HEK293 (cell line): ENCODE results near the gene GLIS1.

Source experiments
- CTCF ChIA-PET: fragments of 350-600 bp; formaldehyde crosslinking; extraction: SDS; loops from one replicate; lab custom pipeline; 2021; ENCODE audit warnings: antibody characterized with exemption; lab: Yijun Ruan, JAX
- POLR2A ChIA-PET: fragments of 300-600 bp; formaldehyde crosslinking; extraction: SDS; loops from one replicate; lab custom pipeline; 2020; ENCODE audit warnings: antibody characterized with exemption, inconsistent platforms; lab: Yijun Ruan, JAX
- H3K27ac ChIP-seq: fragments of 200-500 bp; sonication (Bioruptor generic); 2 replicates; pipeline ENCODE4 v1.5.1; 2014; ENCODE audit warnings: low read depth, low read length, control low read depth, inconsistent platforms; ENCODE audit errors: extremely low read depth
- H3K36me3 ChIP-seq, 2 experiments: fragments of 200-500 bp in 1 of 2; sonication (Bioruptor generic) in 1 of 2; 1 replicate in 1 of 2; 2 replicates in 1 of 2; pipeline ENCODE4 v1.5.1; 2014 to 2017; ENCODE audit warnings: inconsistent platforms in 2 of 2, low read length in 2 of 2; ENCODE audit not compliant: control insufficient read depth in 2 of 2, insufficient read depth in 1 of 2
- H3K4me1 ChIP-seq: fragments of 200-500 bp; sonication (Bioruptor generic); 2 replicates; pipeline ENCODE4 v1.5.1; 2014; ENCODE audit warnings: mild to moderate bottlenecking, low read length, inconsistent platforms; ENCODE audit not compliant: control insufficient read depth, insufficient read depth
- H3K4me3 ChIP-seq: 2 replicates; pipeline ENCODE4 v1.5.1; 2011; ENCODE audit warnings: low read depth, mild to moderate bottlenecking, control low read depth, low read length, moderate library complexity
- H3K9me3 ChIP-seq: fragments of 200-500 bp; sonication (Bioruptor generic); 2 replicates; pipeline ENCODE4 v1.5.1; 2014; ENCODE audit warnings: low read depth, low read length, inconsistent platforms; ENCODE audit not compliant: control insufficient read depth, insufficient read depth
- GLI4 ChIP-seq: fragments of 450-650 bp; formaldehyde crosslinking; IDR thresholded peaks from 2 replicates; pipeline ENCODE4 v1.5.1; 2016; ENCODE audit warnings: missing biosample characterization, missing genetic modification characterization
- HOXA7 ChIP-seq: sonication (generic); formaldehyde crosslinking; IDR thresholded peaks from 2 replicates; pipeline ENCODE4 v1.8.1; 2022; ENCODE audit warnings: missing genetic modification reagents, borderline replicate concordance
- PATZ1 ChIP-seq: fragments of 450-650 bp; formaldehyde crosslinking; IDR thresholded peaks from 2 replicates; pipeline ENCODE4 v1.5.1; 2016; ENCODE audit warnings: missing biosample characterization, missing genetic modification characterization
- ZBTB21 ChIP-seq: fragments of 450-650 bp; formaldehyde crosslinking; IDR thresholded peaks from 2 replicates; pipeline ENCODE4 v1.5.1; 2017; ENCODE audit warnings: missing biosample characterization, missing genetic modification characterization
- ZBTB7A ChIP-seq: fragments of 450-650 bp; formaldehyde crosslinking; IDR thresholded peaks from 2 replicates; pipeline ENCODE4 v1.5.1; 2016; ENCODE audit warnings: low read depth, missing biosample characterization, missing genetic modification characterization
- ZNF473 ChIP-seq: fragments of 450-650 bp; formaldehyde crosslinking; IDR thresholded peaks from 2 replicates; pipeline ENCODE4 v1.5.1; 2017; ENCODE audit warnings: missing biosample characterization, missing genetic modification characterization
- ZNF48 ChIP-seq: fragments of 450-650 bp; formaldehyde crosslinking; IDR thresholded peaks from 2 replicates; pipeline ENCODE4 v1.5.1; 2016; ENCODE audit warnings: missing biosample characterization, missing genetic modification characterization
- ZNF658 ChIP-seq: fragments of 450-650 bp; formaldehyde crosslinking; IDR thresholded peaks from 2 replicates; pipeline ENCODE4; 2016; ENCODE audit warnings: missing biosample characterization, missing genetic modification characterization
- ZNF677 ChIP-seq: fragments of 450-650 bp; IDR thresholded peaks from 2 replicates; pipeline ENCODE4 v1.5.0; 2018; ENCODE audit warnings: missing biosample characterization, mild to moderate bottlenecking, missing genetic modification characterization, moderate library complexity

GLIS1 gene

GRCh38 chr1:53458634-53459033 lies 280.3 kb downstream of the GLIS1 start:
- Histone ChIP-seq H3K27ac (no peak overlapping the region), H3K9me3 (no peaks in the 10 kb centered on the region), H3K4me1 (no peaks in the 10 kb centered on the region), H3K36me3 (no peaks in the 10 kb centered on the region), H3K4me3 (no peak overlapping the region)
- CTCF ChIA-PET: interaction anchor here (0.7 to 1.3 kb wide), 3 partner anchors 9 to 257 kb away, joined by 3 to 4 read pairs (median 4); no protein-coding TSS in a partner anchor
- TF ChIP-seq GLI4 (tag by site-specific recombination) (no peak), ZNF677 (tag by site-specific recombination) (no peak), ZNF658 (tag by site-specific recombination) (no peak), ZBTB7A (tag by site-specific recombination) (no peak), ZBTB21 (tag by site-specific recombination) (no peak), ZNF48 (tag by site-specific recombination) (no peak), PATZ1 (tag by site-specific recombination) (no peak), HOXA7 (CRISPR knock-in tag) (no peak), ZNF473 (no peak)
- POLR2A ChIA-PET: no interaction called here
